ENCODE results near the gene EIF4E2. TPM values are rescaled to one million over a fixed set of nuclear protein-coding genes. Genes with fewer than 3 reads are reported as not detected.

The EIF4E2 gene
- total RNA-seq, 3 donors from 2014 or later (not counting 1 experiment from before 2014, with no cell fraction given), result 62.2 to 67.6 (median 63.5) TPM

GRCh38 chr2:232533944-232534710 is 16.4 kb upstream of the EIF4E2 start:
- Histone ChIP-seq H3K27me3 (ENCODE audit: control insufficient read depth, insufficient read depth, low read length) (peaks cover 3% of the 10 kb centered on the region), H3K4me3 (ENCODE audit: low read length) (no peak overlapping the region), H3K27ac (ENCODE audit: low read length) (no peak overlapping the region), H3K36me3 (ENCODE audit: control insufficient read depth, insufficient read depth, low read length) (no peaks in the 10 kb centered on the region), H3K9me3 (ENCODE audit: control insufficient read depth, insufficient read depth, low read length) (peaks cover 4% of the 10 kb centered on the region), H3K4me1 (ENCODE audit: control insufficient read depth, insufficient read depth, low read length) (peaks cover 4% of the 10 kb centered on the region)
- Mint-ChIP-seq H3K4me3 (no peak overlapping the region), H3K4me1 (peaks cover under 1 to 1% of the 10 kb centered on the region in 2 donors), H3K9me3 (no peaks in the 10 kb centered on the region), H3K27me3 (ENCODE audit: low read depth in 2 of 2) (peaks cover 0 to 14% of the 10 kb centered on the region in 2 donors), H3K27ac (no peak overlapping the region), H3K36me3 (no peaks in the 10 kb centered on the region)
- intact Hi-C loops (cut with micrococcal nuclease), result no loop called here
- 92% methylated on average over 13 of the region's 13 CpGs for WGBS (ENCODE audit: insufficient coverage)
- DNase-seq (no peak), ATAC-seq (no peak)
- TF ChIP-seq CTCF (IDR thresholded peaks at IDR 0.05), result no peak

GRCh38 chr2:232534940-232535651 is 15.4 kb upstream of the EIF4E2 start:
- H3K4me1 Mint-ChIP-seq, result no peaks in the 10 kb centered on the region
- H3K4me3 ChIP-seq (ENCODE audit: low read length), result no peak overlapping the region
- no peak overlapping the region for H3K4me3 Mint-ChIP-seq
- ATAC-seq (no peak), DNase-seq (no peak)
- H3K9me3 ChIP-seq (ENCODE audit: control insufficient read depth, insufficient read depth, low read length), result peaks cover 4% of the 10 kb centered on the region
- TF ChIP-seq CTCF (IDR thresholded peaks at IDR 0.05), result no peak
- H3K4me1 ChIP-seq (ENCODE audit: control insufficient read depth, insufficient read depth, low read length), result peaks cover 12% of the 10 kb centered on the region
- WGBS (ENCODE audit: insufficient coverage), result 80% methylated on average over 12 of the region's 14 CpGs
- no peak overlapping the region for H3K27ac Mint-ChIP-seq
- no peak overlapping the region for H3K27ac ChIP-seq (ENCODE audit: low read length)
- no peaks in the 10 kb centered on the region for H3K9me3 Mint-ChIP-seq
- intact Hi-C loops (cut with micrococcal nuclease), result no loop called here
- H3K36me3 ChIP-seq (ENCODE audit: control insufficient read depth, insufficient read depth, low read length), result no peaks in the 10 kb centered on the region
- peaks cover 3% of the 10 kb centered on the region for H3K27me3 ChIP-seq (ENCODE audit: control insufficient read depth, insufficient read depth, low read length)
- no peaks in the 10 kb centered on the region for H3K36me3 Mint-ChIP-seq
- peaks cover 0 to 15% of the 10 kb centered on the region in 2 donors for H3K27me3 Mint-ChIP-seq (ENCODE audit: low read depth in 2 of 2)

GRCh38 chr2:232535761-232536530 is 14.5 kb upstream of the EIF4E2 start:
- H3K9me3 Mint-ChIP-seq, result no peaks in the 10 kb centered on the region
- peaks cover 0 to 18% of the 10 kb centered on the region in 2 donors for H3K27me3 Mint-ChIP-seq (ENCODE audit: low read depth in 2 of 2)
- DNase-seq (no peak), ATAC-seq (no peak)
- no peak overlapping the region for H3K4me3 Mint-ChIP-seq
- Histone ChIP-seq H3K4me1 (ENCODE audit: control insufficient read depth, insufficient read depth, low read length) (peaks cover 13% of the 10 kb centered on the region), H3K4me3 (ENCODE audit: low read length) (no peak overlapping the region), H3K27ac (ENCODE audit: low read length) (no peak overlapping the region), H3K27me3 (ENCODE audit: control insufficient read depth, insufficient read depth, low read length) (peaks cover 3% of the 10 kb centered on the region), H3K9me3 (ENCODE audit: control insufficient read depth, insufficient read depth, low read length) (peaks cover 4% of the 10 kb centered on the region), H3K36me3 (ENCODE audit: control insufficient read depth, insufficient read depth, low read length) (no peaks in the 10 kb centered on the region)
- H3K36me3 Mint-ChIP-seq, result no peaks in the 10 kb centered on the region
- 89% methylated on average over 5 of the region's 5 CpGs for WGBS (ENCODE audit: insufficient coverage)
- intact Hi-C loops (cut with micrococcal nuclease), result no loop called here
- peaks cover 0 to 4% of the 10 kb centered on the region in 2 donors for H3K4me1 Mint-ChIP-seq
- H3K27ac Mint-ChIP-seq, result no peak overlapping the region
- TF ChIP-seq CTCF (IDR thresholded peaks at IDR 0.05), result no peak
